Thyroid gland (tissue), 4 donors: ENCODE measurements around the gene APEX1.

ENCODE experiments used
- CTCF ChIP-seq, 6 experiments: fragments of 200-600 bp in 3 of 6; fragments of 450-650 bp in 3 of 6; sonication (generic) in 3 of 6; IDR thresholded peaks; one replicate each; pipeline ENCODE4 v1.5.1; 2016 to 2019; ENCODE audit warnings: antibody characterized with exemption in 6 of 6, mild to moderate bottlenecking in 2 of 6, inconsistent platforms in 1 of 6, moderate library complexity in 1 of 6
- POLR2A ChIP-seq, 2 donors: fragments of 450-650 bp; IDR thresholded peaks; one replicate each; pipeline ENCODE4 v1.6.1; 2017; ENCODE audit warnings: antibody characterized with exemption in 2 of 2, mild to moderate bottlenecking in 2 of 2, moderate library complexity in 1 of 2

DNA sequence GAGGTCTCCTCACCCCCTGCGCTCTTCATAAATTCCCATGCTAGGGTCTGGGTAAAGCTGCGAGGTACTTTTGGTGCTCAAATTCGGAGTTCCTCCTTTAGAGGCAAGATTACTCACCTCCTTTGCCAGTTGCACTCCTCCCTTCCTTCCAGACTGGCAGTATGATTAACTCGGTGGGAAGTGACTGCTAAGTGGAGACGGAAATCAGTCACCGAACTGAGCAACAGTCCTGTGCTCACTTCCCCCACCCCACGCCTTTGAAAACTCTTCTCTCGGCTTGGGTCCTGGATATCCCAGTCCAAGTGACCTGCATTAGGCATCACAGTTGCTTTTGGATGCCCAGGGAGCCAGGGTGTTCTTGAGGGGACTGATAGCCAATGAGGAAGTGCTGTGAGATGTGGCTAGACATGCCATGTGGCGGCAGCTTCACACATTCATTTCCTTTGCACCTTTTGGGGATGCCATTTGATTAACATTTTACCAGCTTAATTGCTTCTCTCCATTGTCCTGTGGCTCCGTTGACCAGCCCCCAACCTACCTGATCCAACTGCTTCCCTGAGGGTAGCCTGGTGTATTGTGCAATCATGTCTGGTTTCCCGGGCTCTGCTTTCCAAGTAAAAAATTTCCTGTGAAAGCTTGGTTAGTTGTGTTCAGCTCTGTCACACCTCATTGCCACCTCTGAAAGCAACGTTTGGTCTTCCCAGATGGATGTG, 15.0 kb downstream of the APEX1 start:
- no peak for TF ChIP-seq CTCF (IDR thresholded peaks at IDR 0.05)
- no peak for TF ChIP-seq POLR2A (IDR thresholded peaks at IDR 0.05)
